Activated CD8-positive, alpha-beta T cell treated with anti-CD3 and anti-CD28 coated beads, Interleukin-2, amount 10 ng/mL, durations not matched to agents 7 days and 5 days (primary cell): ENCODE results near the gene MGAT1. TPM values are rescaled to one million over a fixed set of nuclear protein-coding genes. Genes with fewer than 3 reads are reported as not detected.

Experiments
- ATAC-seq: fragments of 150-1000 bp; cut with Tn5 transposase; one replicate; pipeline ENCODE4 v1.10.0; 2021; ENCODE audit warnings: moderate library complexity
- CTCF ChIA-PET: fragments of 350-600 bp; sonication (Branson Sonifier 250); formaldehyde crosslinking; loops from one replicate; lab custom pipeline; 2021; ENCODE audit warnings: antibody characterized with exemption; lab: Charles Lee
- POLR2A ChIA-PET: fragments of 350-600 bp; sonication (Branson Sonifier 250); formaldehyde crosslinking; loops from one replicate; lab custom pipeline; 2021; ENCODE audit warnings: antibody characterized with exemption; lab: Charles Lee
- DNase-seq: peaks from one replicate; pipeline ENCODE4 v3.0.0-alpha.2; 2020
- H3K27ac Mint-ChIP-seq: one replicate; pipeline ENCODE4 v1.8.0; 2021; ENCODE audit warnings: mild to moderate bottlenecking, mixed read lengths
- H3K27me3 Mint-ChIP-seq: one replicate; pipeline ENCODE4 v1.8.0; 2021; ENCODE audit warnings: low read depth, mixed read lengths
- H3K36me3 Mint-ChIP-seq: one replicate; pipeline ENCODE4 v1.8.0; 2021; ENCODE audit warnings: low read depth, mixed read lengths
- H3K4me1 Mint-ChIP-seq: one replicate; pipeline ENCODE4 v1.8.0; 2021; ENCODE audit warnings: low read depth, mixed read lengths
- H3K4me3 Mint-ChIP-seq: one replicate; pipeline ENCODE4 v1.8.0; 2021; ENCODE audit warnings: mild to moderate bottlenecking, mixed read lengths
- H3K9me3 Mint-ChIP-seq: one replicate; pipeline ENCODE4 v1.8.0; 2022; ENCODE audit warnings: mixed read lengths; ENCODE audit not compliant: insufficient read depth
- total RNA-seq, 2 experiments: library from RNA; stranded (reverse); gene quantifications; one replicate each; pipeline ENCODE4 v1.2.3, GENCODE V29; 2021

MGAT1 gene
- total RNA-seq, 2 experiments from 2014 or later = 154 to 161 TPM

DNA sequence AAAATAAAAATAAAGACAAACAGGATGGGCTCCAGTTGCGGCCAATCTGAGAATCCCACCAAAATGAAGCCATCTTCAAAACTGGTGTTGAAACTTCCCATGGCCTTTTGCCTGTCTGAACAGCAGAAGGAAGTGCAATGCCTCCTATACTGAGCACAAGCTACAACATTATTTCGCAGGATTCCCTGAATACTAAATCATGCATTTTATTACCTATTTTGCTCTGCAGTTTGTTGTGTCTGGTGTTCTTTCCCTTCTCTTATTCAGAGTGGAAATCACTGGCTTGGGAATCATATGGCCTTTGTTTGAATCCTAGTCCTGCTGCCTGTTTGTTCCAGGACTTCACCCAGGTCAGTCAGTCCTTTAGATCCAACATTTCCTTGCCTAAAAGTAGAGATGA lies 62.6 kb downstream of the MGAT1 start, which contains the start of gene OR2Y1:
Gene OR2Y1 (minus strand): TSS at position 101 of the 400 bp plus-strand sequence. CDS start 0 bp downstream, at position 101.
- ChIA-PET CTCF (no interaction called here), POLR2A (no interaction called here)
- Mint-ChIP-seq H3K27ac (no peak within 1 kb of the TSS), H3K4me3 (no peak within 1 kb of the TSS), H3K4me1 (no peaks in the 10 kb centered on the region), H3K9me3 (no peaks in the 10 kb centered on the region), H3K27me3 (peaks cover 21% of the 10 kb centered on the region), H3K36me3 (no peaks in the 10 kb centered on the region)
- DNase-seq (no peak), ATAC-seq (no peak)

DNA sequence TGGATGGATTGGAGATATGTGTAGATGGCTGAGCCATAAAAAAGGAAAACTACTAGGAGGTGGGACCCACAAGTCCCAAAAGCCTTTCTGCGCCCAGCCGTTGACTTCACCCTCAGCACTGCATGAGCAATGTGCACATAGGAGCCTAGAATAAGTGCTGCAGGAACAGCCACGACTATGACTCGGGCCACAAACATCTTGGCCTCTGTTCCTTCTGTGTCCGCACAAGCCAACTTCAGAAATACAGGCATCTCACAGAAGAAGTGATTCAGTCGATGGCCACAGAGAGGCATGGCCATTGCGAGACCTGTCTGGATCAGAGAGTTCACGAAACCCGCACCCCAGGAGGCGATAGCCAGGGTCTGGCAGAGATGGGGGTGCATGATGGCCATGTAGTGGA lies 63.3 kb downstream of the MGAT1 start:
- ChIA-PET POLR2A (no interaction called here), CTCF (no interaction called here)
- no peak for ATAC-seq
- no peaks in the 10 kb centered on the region for H3K36me3 Mint-ChIP-seq
- H3K9me3 Mint-ChIP-seq = no peaks in the 10 kb centered on the region
- no peaks in the 10 kb centered on the region for H3K4me1 Mint-ChIP-seq
- DNase-seq = no peak
- H3K4me3 Mint-ChIP-seq = no peak overlapping the region
- peaks cover 24% of the 10 kb centered on the region for H3K27me3 Mint-ChIP-seq
- no peak overlapping the region for H3K27ac Mint-ChIP-seq

DNA sequence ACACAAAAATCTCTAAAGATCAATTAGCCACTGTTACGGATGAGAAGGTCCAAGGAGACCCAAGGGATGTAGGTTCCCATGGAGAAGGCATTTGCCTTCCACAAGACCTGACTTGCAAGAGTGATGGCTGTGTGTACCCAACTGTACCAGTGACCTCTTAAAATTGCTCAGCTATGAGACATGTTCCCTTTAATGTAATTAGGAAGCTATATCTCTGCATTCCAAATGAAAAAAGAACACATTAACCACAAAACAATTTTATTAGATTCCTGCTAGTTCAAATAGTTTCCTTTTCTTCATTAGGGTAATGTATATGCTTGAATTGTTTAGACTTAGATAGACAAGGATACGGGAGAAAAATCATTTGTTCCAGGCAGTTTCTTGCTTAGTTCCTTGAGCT lies 66.1 kb downstream of the MGAT1 start:
- DNase-seq (no peak), ATAC-seq (no peak)
- ChIA-PET CTCF (interaction anchor here (1.3 kb wide), 1 partner anchor 18 kb away, joined by 5 read pairs; no protein-coding TSS in a partner anchor), POLR2A (no interaction called here)
- Mint-ChIP-seq H3K4me3 (no peak overlapping the region), H3K27ac (no peak overlapping the region), H3K36me3 (no peaks in the 10 kb centered on the region), H3K4me1 (no peaks in the 10 kb centered on the region), H3K27me3 (peaks cover 28% of the 10 kb centered on the region), H3K9me3 (no peaks in the 10 kb centered on the region)

Other genes starting within 250 kb of the MGAT1 start
- not detected for gene SCGB3A1, start 211.3 kb downstream of the MGAT1 start, total RNA-seq
- gene FLT4, start 153.2 kb downstream of the MGAT1 start, total RNA-seq = 1 to 10 TPM in 1 of 2 experiments, under 1 TPM in 1; 0.90 to 1.6 TPM
- gene OR2Y1, start 62.7 kb downstream of the MGAT1 start, total RNA-seq = not detected
- 10 to 100 TPM; 22.8 to 25.3 TPM for gene ZFP62, start 58.5 kb upstream of the MGAT1 start, total RNA-seq
- not detected for gene BTNL8, start 96.4 kb upstream of the MGAT1 start, total RNA-seq
- gene BTNL3, start 186.0 kb upstream of the MGAT1 start, total RNA-seq = not detected
- not detected for gene BTNL9, start 237.5 kb upstream of the MGAT1 start, total RNA-seq